ENCODE measurements around the gene VPS18.

GRCh38 chr15:40852529-40852928, 41.7 kb upstream of the VPS18 start:
- TF ChIP-seq CTCF (IDR thresholded peaks at IDR 0.05; ENCODE audit: low read depth, low read length, missing input control), result no peak
- TF ChIP-seq RAD21 (IDR thresholded peaks at IDR 0.05), result no peak
- TF ChIP-seq ATF3 (IDR thresholded peaks at IDR 0.05), result no peak
- TF ChIP-seq MAX (IDR thresholded peaks at IDR 0.05), result no peak
- TF ChIP-seq EGR1 (IDR thresholded peaks at IDR 0.05; ENCODE audit: low read depth in 2 of 2), result no peak
- no peak for TF ChIP-seq SP1 (IDR thresholded peaks at IDR 0.05)
- TF ChIP-seq NR2F2 (IDR thresholded peaks at IDR 0.05), result no peak
- no peak for TF ChIP-seq JUND (IDR thresholded peaks at IDR 0.05)
- no peak for TF ChIP-seq REST (IDR thresholded peaks at IDR 0.05)

Measured in liver (tissue), 3 donors.